Adrenal gland (tissue), 5 donors: Measurements from ENCODE around the gene MICOS13.

Experiments
- CTCF ChIP-seq, 6 experiments: fragments of 450-650 bp in 4 of 6; fragments of 200-600 bp in 2 of 6; sonication (generic) in 1 of 6; IDR thresholded peaks; 1 replicate in 5 of 6; 2 replicates in 1 of 6; pipeline versions ENCODE4 v1.5.1 to v1.8.0; 2016 to 2021; ENCODE audit warnings: antibody characterized with exemption in 6 of 6, mild to moderate bottlenecking in 2 of 6, moderate library complexity in 1 of 6
- POLR2A ChIP-seq, 2 donors: fragments of 450-650 bp; IDR thresholded peaks; one replicate each; pipeline ENCODE4 v1.6.1; 2017; ENCODE audit warnings: antibody characterized with exemption in 2 of 2, mild to moderate bottlenecking in 2 of 2, moderate library complexity in 1 of 2
- donor health status: DM: no; HTN: no; CAD: no.

GRCh38 chr19:5645409-5645808 is 34.9 kb downstream of the MICOS13 start:
- no peak for TF ChIP-seq CTCF (IDR thresholded peaks at IDR 0.05)
- no peak for TF ChIP-seq POLR2A (IDR thresholded peaks at IDR 0.05)
